ENCODE measurements around the gene MADD.

DNA sequence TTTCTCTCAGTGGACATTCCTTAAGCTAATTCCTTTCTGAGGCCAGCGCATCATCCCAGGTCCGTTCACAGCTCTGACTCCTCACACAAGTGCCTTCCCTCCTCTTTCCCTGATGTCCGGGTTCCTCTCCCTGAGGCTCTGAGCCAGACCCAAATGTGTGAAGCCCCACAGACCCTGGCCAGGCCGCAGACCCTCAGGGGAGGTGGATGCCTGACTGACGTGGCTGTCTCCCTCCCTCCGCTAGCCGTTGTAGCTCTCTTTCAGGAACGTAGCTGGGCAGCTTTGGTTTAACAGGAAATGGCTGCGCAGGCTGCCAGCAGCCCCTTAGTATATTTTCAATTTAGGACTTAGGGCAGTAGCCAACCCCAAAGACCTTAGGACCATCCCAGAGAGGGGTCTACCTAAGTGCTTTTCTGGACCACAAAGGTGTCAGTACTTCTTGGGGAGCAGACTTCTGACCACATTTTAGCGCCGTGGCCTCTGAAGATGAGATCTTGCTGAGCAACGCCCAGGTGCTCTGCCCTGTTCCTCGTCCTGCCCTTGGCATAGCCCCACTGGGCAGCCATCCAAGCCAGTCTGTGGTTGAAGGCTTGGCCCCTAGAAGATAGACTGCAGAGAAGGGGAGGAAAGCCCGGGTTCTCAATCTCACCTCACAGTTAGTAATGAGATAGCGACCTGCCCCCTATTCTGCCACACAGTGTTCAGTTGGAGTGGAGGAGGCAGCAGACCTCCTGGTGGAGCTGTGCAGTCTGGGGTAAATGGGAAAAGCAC lies 55.5 kb downstream of the MADD start:
- TF ChIP-seq EP300 (IDR thresholded peaks at IDR 0.05; ENCODE audit: borderline replicate concordance in 1 of 2, control insufficient read depth in 1 of 2, low read depth in 2 of 2, low read length in 2 of 2) = no peak
- TF ChIP-seq, protein P1, sequence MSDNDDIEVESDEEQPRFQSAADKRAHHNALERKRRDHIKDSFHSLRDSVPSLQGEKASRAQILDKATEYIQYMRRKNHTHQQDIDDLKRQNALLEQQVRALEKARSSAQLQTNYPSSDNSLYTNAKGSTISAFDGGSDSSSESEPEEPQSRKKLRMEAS (IDR thresholded peaks at IDR 0.05; ENCODE audit: low read depth, low read length) = no peak
- TF ChIP-seq POLR2A (IDR thresholded peaks at IDR 0.05; ENCODE audit: low read depth, low read length) = no peak

Measured in GM12878 (cell line).